GM18508 (cell line): Measurements from ENCODE around the gene TEX48.

Source experiments
- ATAC-seq: cut with Tn5 transposase; IDR thresholded peaks from one replicate; pipeline ENCODE4 v1.9.1; 2021; ENCODE audit warnings: moderate number of reproducible peaks; ENCODE audit not compliant: insufficient read depth, unreplicated experiment

TEX48 gene

GRCh38 chr9:114681594-114682332 is at the start of gene TEX48:
Gene TEX48 (minus strand): TSS chr9:114682192. CDS start chr9:114671723, 10,469 bp downstream.
- peak; percentile 51 for ATAC-seq

GRCh38 chr9:114731701-114732100 is 49.7 kb upstream of the TEX48 start:
- ATAC-seq, result no peak

- ATAC-seq, result no peak
Measured at GRCh38 chr9:114729706-114730105, 47.7 kb upstream of the TEX48 start.

GRCh38 chr9:114725930-114726329 is 43.9 kb upstream of the TEX48 start:
- no peak for ATAC-seq

- ATAC-seq, result no peak
Measured at GRCh38 chr9:114724744-114725143, 42.8 kb upstream of the TEX48 start.

- no peak for ATAC-seq
Measured at GRCh38 chr9:114723931-114724330, 41.9 kb upstream of the TEX48 start.

- ATAC-seq, result no peak
Measured at GRCh38 chr9:114722937-114723620, 41.1 kb upstream of the TEX48 start.

GRCh38 chr9:114722081-114722621 is 40.2 kb upstream of the TEX48 start:
- ATAC-seq, result no peak

GRCh38 chr9:114721491-114722079 is 39.6 kb upstream of the TEX48 start:
- ATAC-seq, result no peak

GRCh38 chr9:114720086-114720676 is 38.2 kb upstream of the TEX48 start:
- no peak for ATAC-seq

- ATAC-seq, result no peak
Measured at GRCh38 chr9:114719290-114719689, 37.3 kb upstream of the TEX48 start.

GRCh38 chr9:114718801-114719221 is 36.8 kb upstream of the TEX48 start:
- ATAC-seq, result peak; percentile 71

- no peak for ATAC-seq
Measured at GRCh38 chr9:114717908-114718486, 36.0 kb upstream of the TEX48 start.

GRCh38 chr9:114709636-114710035 is 27.6 kb upstream of the TEX48 start:
- no peak for ATAC-seq

GRCh38 chr9:114706711-114707110 is 24.7 kb upstream of the TEX48 start:
- ATAC-seq, result no peak

GRCh38 chr9:114701988-114702387 is 20.0 kb upstream of the TEX48 start:
- no peak for ATAC-seq

GRCh38 chr9:114697951-114698351 is 16.0 kb upstream of the TEX48 start:
- no peak for ATAC-seq

- ATAC-seq, result peak; percentile 48
Measured at GRCh38 chr9:114696814-114697544, 15.0 kb upstream of the TEX48 start.

GRCh38 chr9:114695948-114696347 is 14.0 kb upstream of the TEX48 start:
- ATAC-seq, result no peak
